ENCODE data around the gene TTI1.

DNA sequence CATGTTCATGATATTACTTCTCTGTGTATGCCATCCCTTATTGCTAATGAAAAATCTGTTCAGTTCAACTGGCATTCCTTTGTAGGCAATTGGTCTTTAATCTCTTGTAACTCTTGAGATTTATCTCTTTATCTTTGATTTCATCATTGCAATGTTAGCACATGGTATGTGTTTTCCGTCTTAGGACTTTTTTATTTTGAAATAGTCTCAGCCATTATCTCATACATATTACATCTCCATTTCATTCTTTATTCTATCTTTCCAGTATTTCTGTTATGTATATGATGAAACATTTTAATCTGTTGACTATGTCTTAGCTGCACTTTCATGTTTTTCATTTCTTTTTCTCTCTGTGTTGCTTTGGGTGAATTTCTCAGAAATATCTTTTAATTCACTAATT lies 72.2 kb downstream of the TTI1 start:
- TF ChIP-seq, protein P1, sequence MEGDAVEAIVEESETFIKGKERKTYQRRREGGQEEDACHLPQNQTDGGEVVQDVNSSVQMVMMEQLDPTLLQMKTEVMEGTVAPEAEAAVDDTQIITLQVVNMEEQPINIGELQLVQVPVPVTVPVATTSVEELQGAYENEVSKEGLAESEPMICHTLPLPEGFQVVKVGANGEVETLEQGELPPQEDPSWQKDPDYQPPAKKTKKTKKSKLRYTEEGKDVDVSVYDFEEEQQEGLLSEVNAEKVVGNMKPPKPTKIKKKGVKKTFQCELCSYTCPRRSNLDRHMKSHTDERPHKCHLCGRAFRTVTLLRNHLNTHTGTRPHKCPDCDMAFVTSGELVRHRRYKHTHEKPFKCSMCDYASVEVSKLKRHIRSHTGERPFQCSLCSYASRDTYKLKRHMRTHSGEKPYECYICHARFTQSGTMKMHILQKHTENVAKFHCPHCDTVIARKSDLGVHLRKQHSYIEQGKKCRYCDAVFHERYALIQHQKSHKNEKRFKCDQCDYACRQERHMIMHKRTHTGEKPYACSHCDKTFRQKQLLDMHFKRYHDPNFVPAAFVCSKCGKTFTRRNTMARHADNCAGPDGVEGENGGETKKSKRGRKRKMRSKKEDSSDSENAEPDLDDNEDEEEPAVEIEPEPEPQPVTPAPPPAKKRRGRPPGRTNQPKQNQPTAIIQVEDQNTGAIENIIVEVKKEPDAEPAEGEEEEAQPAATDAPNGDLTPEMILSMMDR (IDR thresholded peaks at IDR 0.05 in 4 of 5, conservative IDR thresholded peaks at IDR 0.05 in 1 of 5) = no peak
- no peak for TF ChIP-seq POLR2A (IDR thresholded peaks at IDR 0.05)
